GM19351 (cell line): Measurements from ENCODE around the gene PINLYP.
"Not testable (repeated sequence)": the region's sequence is repeated elsewhere in the genome, so short reads cannot be mapped to it uniquely, and the experiment has no call there.

ENCODE experiments used
- ATAC-seq: cut with Tn5 transposase; IDR thresholded peaks from one replicate; pipeline ENCODE4 v1.9.1; 2021; ENCODE audit warnings: mild to moderate bottlenecking, moderate library complexity; ENCODE audit not compliant: unreplicated experiment

PINLYP gene

DNA sequence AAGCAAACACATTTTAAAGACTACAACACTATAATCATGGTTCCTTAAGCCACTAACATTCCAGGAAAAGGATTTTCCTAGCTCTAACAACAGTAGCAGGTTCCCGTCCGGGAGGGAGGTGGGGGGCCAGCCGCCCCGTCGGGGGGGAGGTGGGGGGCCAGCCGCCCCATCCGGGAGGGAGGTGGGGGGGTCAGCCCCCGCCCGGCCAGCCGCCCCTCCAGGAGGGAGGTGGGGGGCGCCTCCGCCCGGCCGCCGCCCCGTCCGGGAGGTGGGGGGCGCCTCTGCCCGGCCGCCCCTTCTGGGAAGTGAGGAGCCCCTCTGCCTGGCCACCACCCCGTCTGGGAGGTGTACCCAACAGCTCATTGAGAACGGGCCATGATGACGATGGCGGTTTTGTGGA lies 27.7 kb upstream of the PINLYP start:
- ATAC-seq = not testable (repeated sequence)

DNA sequence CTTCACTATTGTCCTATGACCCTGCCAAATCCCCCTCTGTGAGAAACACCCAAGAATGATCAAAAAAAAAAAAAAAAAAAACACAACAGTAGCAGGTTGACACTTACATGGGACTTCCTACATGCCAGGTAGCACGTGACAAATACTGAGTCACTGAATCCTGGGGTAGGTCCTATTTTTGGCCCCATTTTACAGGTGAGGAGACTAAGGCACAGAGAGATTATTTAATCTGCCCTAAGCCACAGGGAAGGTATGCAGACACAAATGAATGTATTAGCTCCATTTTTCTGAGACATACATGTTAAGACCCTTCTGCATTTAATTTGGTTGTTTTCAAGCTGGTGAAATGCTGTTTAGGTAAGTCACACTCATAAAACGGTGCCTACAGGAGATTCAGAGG lies 26.9 kb upstream of the PINLYP start:
- ATAC-seq = no peak

DNA sequence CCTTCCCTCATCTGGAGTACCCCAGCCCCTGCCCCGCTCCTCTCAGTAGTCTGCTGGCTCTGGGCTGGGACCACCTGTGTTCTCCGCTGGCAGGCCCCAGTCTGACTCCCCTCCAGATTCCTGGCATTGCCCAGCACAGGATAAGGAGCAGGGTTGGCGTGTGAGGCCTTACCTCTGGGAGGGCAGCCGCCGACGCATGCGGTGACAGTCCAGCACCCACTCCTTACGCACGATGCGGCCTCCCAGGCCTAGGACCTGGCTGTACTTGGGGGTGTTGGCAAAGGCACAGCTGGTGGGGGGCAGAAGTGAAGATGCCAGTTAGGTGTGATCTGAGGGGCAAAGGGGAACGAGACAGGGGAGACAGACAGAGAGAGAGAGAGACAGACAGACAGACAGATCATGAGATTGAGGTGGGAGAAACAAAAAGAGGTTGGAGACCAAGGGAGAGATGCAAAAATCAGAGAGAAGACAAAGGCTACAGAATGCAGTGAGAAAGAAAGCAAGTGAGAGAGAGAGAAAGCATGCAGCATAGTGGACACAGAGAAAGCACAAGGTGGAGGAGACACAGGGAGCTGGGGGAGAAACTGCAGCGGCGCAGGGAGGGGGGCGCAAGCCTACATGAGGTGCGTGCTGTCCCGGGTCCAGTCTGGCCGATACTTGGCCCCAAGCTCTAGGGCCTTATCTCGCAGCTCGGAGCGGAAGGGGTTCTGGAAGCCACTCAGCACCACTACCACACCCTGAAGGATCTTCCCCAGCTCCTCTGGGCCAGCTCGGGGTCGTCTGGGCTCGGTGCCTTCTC lies 24.0 kb upstream of the PINLYP start:
- ATAC-seq = no peak

DNA sequence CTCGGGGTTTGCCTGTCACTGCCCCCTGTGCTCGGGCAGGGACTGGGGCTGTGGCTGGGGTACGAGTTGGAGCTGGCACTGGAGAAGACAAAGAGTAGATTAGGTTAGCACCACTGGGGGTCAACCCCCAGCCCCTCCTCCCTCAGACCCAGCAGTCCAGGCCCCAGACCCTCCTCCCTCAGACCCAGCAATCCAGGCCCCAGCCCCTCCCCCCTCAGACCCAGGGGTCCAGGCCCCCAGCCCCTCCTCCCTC lies 23.5 kb upstream of the PINLYP start:
- ATAC-seq = no peak

DNA sequence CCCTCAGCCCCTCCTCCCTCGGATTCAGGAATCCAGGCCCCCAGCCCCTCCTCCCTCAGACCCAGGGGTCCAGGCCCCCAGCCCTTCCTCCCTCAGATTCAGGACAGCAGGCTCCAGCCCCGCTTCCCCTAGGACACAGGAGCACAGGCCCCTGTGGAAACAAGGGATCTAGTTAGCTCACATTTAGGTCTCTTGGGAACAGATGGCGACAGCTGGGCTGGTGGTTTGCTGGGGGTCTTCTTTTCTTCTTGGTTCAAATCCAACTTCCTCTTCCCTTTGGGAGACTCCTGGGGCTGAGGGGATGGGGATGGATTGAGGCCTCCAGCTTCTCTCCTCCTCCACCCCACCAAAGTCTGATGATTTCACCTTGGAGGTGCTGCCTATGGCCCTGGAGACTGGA lies 23.0 kb upstream of the PINLYP start:
- no peak for ATAC-seq

DNA sequence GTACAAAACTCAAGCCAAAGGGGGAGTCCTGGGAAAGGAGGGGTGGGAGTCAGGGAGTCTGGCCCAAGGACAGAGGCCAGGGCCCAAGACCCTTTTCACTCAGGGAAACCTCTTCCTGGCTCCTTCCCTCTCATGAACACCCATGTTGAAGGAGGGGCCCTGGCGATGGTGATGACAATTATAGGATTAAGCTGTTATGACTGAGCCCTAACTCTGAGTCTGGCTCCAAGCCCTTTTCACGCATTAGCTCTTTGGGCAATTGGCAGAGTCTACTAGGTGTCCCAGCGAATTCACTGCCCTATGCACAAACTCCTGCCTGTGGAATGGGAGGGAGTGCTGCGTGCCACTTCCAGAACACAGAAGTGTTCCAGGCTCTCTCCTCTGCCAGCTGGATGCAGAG lies 21.9 kb upstream of the PINLYP start:
- no peak for ATAC-seq

DNA sequence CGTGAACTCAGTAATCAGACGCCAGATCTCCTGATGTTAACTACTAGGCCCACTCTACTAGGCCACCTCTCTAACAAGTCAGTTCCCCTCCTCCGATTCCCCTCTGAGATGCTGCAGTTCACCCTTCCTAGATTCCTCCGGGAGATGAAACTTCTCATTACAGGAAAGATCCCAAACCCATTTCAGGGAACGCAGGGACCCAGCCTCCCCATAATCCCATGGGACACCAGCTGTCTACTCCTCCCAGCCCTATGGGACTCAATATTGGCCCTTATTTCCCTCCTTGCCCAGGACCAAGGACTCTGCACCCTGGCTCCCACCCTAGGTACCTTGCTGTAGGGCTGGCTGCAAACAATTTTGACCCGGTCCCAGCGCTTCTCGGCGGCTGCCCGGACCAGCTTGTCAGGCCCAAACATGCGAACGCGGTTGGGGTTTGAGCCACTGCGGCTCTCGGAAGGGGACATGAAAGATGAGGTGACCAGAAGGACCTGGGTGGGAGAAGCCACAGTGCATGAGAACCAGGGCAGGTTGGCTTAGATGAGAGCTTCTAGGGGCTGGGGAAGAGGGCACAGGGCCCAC lies 21.2 kb upstream of the PINLYP start:
- ATAC-seq = no peak

DNA sequence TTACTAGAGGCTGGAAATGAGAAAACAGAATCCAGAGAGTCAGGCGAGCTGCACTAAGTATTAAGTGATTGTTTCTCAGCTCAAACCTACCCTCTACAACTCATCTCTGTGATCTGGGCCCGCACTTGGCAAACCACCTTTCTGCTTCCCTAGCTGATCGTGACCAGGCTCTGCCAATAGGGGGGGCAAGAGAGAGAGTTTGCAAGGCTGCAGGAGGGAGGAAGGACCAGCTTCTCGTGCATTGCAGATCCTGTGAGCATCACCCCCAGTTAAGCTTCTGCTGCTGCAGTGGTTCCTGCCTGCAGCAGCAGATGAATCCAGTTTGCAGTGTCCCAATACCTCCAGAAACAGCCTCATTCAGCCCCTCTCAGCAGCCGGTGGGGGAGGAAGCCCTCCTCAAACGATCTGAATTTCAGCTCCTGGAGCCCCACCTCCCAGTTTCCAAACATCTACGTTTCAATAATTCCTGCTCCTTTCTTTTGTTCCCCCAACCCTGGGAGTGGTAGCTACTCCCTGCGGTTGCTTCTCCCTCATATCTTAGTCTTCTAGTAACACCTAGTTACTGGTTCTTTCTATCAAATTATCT lies 20.3 kb upstream of the PINLYP start:
- ATAC-seq = no peak

DNA sequence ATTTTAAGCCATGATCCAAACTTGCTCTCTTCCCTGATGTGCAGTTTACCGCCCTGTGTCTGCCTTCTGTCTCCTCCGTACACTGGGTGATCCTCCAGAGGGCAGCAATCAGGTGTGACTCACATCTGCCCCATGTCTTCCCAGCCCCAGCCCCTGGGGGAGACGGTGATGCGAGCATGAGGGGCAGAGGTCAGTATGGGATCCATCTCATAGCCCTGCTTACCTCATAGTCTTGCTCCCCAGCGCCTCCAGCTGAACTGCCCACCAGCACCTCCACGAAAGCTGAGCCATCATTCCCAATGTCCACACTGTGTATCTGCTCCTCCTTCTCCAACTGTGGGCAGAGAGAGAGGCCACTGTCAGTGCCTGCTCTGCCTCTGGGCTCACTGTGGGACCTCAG lies 14.9 kb upstream of the PINLYP start:
- ATAC-seq = no peak

DNA sequence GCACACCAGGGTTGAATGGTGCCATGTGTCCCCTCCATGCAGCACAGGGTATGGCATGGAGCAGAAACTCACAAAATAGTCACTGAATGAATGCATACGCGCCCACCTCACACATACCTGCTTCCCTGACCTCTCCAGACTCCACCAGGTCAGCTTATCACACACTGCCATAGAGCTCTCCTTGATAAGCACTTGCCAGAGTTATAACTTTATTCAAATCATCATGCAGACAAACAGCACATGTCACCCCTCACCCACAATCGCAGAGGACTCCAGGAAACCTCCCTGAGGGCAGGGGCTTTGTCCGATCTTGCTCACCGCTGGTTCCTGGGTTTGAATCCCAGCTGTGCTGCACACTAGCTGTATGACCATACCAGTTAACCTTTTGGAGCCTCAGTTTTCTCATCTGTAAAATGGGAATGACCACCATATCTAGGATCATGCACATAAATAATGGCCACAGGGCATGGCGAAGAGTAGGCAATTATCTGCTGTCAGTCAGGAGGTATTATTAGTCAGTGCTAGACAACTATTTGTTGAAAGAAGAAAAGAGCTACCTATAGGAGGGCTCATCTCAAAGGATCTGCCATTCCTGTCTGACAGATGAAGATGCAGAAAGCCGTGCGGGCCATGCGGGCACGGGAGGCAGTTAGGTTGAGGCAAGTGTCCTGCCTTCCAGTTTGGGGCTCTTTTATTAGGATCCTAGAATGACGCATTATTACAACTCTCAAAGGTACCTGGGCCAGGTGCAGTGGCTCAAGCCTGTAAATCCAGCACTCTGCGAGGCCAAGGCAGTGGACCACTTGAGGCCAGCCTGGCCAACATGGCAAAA lies 14.2 kb upstream of the PINLYP start:
- ATAC-seq = no peak

DNA sequence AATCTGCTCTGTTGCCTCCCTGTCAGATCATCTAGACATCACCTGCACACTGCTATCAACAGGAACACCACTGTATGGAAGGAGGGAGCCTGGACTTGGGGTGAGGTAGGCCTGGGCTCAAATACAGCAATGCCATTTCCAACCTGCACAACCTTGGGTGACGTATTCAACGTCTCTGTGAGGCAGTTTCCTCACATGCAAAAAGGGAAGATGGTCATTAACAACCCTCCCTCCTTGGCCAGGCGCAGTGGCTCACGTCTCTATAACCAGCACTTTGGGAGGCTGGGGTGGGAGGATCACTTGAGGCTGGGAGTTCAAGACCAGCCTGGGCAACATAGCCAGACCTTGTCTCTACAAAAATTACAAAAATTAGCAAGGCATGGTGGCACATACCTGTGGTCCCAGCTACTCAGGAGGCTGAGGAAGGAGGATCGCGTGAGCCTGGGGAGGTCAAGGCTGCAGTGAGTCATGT lies 13.3 kb upstream of the PINLYP start:
- no peak for ATAC-seq

DNA sequence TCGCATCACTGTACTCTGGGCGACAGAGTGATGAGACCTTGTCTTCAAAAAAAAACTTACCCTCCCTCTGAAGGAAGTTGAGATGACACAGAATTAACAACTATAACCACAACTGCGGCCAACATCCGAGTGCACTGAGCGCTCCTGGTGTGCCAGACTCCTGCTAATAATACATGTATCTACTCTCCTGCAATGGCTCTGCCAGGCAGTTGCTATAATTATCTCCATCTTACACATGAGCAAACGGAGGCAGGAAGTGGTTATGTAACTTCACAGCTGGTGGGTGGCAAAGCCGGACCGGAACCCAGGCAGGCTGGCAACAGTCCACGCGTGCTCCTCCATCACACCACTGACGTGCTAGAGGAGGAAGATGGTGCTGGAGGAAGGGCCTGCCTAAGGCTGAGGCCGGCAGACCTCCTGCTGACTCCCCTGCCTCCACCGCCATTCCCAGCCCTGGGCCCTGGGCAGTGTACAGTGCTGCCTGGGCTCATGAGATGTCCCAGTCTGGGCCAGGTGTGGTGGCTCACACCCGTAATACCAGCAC lies 12.8 kb upstream of the PINLYP start:
- ATAC-seq = peak; percentile 70

DNA sequence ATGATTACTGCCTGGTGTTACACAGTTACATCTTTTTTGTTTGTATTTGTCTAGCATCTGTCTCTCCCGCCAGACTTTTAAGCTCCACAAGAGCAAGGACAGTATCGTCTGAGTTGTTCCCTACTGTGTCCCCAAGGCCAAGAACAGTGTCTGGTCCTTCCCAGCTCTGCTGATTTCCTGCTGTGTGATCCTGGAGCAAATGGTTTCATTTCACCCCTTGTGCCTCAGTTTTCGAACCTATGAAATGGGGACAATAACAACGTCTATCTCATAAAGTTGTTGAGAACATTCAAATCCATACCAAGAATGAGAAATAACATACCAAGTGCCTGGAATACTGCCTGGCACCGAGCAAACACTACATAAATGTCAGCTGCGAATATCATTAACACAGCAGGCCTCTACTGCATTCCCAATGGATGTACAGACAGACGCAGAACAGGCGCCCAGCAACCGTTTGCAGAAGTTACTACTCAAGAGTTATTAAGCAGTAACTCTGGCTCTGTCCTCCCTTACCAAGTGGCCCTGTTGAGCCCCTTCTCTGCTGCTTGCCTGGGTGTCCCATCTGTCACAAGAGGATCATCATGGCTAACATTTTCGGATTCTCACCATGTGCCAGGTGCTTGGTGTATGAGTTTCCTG lies 11.7 kb upstream of the PINLYP start:
- ATAC-seq = no peak

DNA sequence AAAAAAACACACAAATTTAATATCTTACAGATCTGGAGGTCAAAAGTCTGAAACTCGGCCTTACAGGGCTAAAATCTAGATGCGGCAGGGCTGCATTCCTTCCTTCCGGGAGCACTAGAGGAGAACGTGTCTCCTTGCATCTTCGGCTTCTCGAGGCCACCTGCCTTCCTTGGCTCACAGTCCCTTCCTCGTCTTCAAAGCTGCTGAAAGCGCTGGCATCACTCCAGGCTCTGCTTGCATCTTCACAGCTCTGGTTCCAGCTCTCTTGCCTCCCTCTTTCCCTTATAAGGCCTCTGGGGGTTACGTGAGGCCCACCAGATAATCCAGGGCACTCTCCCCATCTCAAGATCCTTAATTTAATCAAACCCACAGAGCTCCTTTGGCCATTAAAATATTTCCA lies 10.8 kb upstream of the PINLYP start:
- ATAC-seq = no peak

DNA sequence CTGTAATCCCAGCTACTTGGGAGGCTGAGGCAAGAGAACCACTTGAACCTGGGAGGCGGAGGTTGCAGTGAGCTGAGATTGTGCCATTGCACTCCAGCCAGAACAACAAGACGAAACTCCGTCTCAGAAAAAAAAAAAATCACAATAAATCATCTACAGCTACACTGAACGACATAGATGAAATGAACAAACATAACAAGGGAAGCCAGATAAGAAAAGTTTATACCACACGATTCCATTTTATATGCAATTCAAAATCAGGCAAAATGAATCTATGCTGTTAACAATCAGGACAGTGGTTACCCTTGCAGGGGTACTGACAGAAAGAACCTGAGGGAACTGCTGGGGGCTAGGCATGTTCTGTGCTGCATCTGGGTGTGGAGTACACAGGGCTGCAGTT lies 5.9 kb upstream of the PINLYP start:
- ATAC-seq = no peak

DNA sequence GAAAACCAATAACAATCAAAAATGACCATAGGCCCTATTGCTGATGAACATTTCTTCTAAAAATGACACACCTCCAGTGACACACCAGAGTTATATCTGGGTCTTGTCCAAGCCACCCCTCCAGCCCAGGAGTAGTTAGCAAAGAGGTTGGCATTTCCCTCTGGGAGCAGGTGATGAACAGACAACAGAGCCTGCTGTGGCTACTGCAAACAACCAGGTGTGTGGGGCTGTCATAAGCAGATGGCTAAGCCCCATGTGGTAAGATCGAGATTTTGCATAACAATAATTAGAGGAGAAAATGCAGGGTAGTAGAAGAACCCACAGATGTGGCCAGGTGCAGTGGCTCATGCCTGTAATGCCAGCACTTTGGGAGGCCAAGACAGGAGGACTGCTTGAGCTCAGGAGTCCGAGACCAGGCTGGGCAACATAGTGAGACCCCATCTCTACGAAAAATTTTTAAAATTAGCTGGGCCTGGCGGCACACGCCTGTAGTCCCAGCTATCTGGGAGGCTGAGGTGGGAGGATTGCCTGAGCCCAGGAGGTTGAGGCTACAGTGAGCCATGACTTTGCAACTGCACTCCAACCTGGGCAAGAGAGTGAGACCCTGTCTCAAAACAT lies 5.3 kb upstream of the PINLYP start:
- ATAC-seq = no peak

DNA sequence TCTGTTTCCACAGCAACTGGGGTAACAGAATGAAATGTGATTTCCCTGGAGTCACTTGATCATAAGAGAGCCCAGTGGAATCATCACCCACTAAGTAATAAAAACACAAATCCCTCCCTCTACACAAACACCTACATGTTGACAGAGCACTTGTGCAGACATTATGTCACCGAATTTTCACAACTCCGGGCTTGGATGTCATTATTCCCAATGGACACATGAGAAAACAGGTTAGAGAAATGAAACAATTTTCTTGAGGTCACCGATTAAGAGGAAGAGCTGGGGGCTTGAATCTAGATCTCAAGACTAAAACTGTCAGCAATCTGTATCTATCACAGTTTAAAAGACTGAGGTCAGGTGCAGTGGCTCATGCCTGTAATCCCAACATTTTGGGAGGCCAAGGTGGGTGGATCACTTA lies 3.4 kb upstream of the PINLYP start:
- no peak for ATAC-seq

DNA sequence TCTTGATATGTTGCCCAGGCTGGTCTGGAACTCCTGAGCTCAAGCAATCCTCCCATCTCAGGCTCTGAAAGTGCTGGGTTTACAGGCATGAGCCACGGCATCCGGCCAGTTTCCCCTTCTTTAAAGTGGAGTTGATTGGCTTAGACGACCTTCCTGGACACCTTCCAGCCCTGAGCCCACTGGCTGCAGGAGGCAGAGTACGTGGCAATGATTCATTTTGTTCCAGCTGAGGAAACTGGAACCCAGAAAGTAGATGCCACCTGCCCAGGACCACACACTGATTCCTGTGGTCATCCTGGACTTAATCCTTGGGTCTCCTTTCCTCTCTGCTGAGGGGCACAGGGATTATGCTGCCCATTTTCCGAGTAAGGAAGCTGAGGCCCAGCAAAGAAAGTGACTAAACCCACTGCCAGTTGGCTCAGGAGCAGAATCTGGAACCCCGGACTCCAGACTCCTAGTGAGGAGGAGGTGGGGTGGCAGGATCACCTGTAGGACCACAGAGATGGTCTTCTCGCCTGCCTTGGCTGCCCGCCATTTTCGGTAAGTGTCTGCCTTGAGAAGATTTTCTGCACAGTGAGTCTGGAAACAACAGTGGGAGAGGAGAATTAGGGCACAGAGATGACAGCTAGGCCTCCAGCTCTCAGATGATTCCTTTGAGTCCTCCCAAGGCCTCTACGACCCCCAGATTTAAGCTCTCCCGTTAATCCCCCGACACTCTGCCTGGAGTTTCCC lies 1.0 kb upstream of the PINLYP start:
- no peak for ATAC-seq

DNA sequence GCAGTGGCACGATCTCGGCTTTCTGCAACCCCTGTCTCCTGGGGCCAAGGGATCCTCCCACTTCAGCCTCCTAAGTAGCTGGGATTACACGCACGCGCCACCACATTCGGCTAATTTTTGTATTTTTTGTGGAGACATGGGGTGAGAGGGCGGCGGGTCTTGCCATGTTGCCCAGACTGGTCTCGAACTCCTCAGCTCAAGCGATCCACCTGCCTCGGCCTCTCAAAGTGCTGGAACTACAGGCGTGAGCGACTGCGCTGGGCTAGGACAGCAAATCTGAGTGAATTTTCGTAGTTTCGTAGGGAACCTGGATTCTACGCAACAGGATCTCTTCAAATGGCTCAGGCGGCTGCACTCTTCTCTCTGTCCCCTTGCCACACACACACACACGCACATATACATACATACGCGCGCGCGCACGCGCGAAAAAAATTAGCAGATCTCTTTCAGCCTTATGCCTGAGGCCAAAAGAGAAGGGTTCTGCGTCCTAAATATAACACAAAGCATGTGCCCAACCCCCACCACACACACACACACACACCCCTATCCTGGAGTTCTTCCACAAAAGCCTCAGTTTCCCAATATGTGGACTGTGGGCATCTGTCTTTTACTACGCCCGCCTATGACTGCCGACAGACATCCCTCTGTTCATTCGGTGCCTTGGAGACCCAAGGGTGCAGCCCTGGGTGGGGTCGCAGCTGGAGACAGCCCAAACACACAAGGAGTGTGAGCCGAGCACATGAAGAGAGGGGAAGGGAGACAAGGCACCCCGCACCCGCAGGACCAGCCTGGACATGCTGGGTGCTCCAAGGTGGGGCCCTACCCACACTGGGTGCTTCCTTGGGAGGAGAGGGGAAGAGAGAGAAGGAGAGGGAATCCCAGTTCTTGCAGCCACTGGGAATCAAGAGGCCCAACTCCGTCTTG lies 616 bp downstream of the PINLYP start:
- ATAC-seq = no peak
